AG04449 (cell line): ENCODE data around the gene SARDH.

Experiments
- CTCF ChIA-PET: fragments of 350-600 bp; formaldehyde crosslinking; extraction: SDS; loops from one replicate; lab custom pipeline; 2021; ENCODE audit warnings: antibody characterized with exemption; lab: Yijun Ruan, JAX
- POLR2A ChIA-PET: fragments of 400-600, 350-600 bp; formaldehyde crosslinking; extraction: SDS; loops from one replicate; lab custom pipeline; 2020; ENCODE audit warnings: antibody characterized with exemption, inconsistent platforms; lab: Yijun Ruan, JAX
- DNase-seq: peaks from one replicate; pipeline ENCODE4 v3.0.0-alpha.2; 2010; ENCODE audit warnings: low read depth, low spot score
- H3K4me3 ChIP-seq: 2 replicates; pipeline ENCODE4 v1.5.1; 2011; ENCODE audit warnings: low read depth, mild to moderate bottlenecking, control low read depth, low read length
- CTCF ChIP-seq: IDR thresholded peaks from one replicate; pipeline ENCODE4 v1.5.1; 2011; ENCODE audit warnings: mild to moderate bottlenecking, moderate library complexity, low read length, control low read depth, inconsistent platforms; ENCODE audit not compliant: insufficient read depth; ENCODE audit errors: missing control alignments

Gene SARDH

DNA sequence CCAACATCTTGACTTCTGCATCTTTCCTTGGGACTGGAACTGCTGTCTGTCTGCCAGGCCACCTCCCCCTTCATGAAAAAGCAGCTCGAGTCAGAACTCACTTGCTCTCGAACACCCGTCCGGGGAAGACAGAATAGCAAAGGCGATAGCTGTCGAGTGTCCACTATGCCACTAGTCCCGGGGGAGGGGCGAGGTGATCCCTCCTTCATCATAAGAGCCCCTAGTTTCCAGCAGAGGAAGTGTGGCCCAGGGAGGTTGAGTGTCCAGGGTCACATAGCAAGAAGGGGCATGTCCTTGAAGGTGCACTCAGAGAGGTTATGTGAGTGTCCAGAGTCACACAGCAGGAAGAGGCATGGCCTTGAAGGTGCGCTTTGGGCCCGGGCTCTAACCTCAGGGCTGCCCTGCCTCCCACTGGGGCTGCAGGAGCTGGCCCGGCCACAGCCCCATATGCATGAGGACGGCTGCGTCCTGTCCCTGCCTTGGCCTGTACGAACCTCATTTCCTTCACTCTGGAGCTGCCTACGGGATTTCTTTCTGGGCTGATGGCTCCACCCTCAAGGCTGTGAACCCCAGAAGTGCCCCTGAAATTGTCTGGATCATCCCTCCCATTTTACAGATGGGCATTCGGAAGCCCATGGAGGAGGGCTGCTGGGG, 95.3 kb downstream of the SARDH start:
- DNase-seq: no peak
- ChIA-PET POLR2A (no interaction called here), CTCF (no interaction called here)
- no peak overlapping the region for H3K4me3 ChIP-seq
- no peak for TF ChIP-seq CTCF

GRCh38 chr9:133641861-133642595, 96.1 kb downstream of the SARDH start:
- no peak overlapping the region for H3K4me3 ChIP-seq
- ChIA-PET CTCF (no interaction called here), POLR2A (no interaction called here)
- no peak for TF ChIP-seq CTCF
- no peak for DNase-seq

- POLR2A ChIA-PET: no interaction called here
- no peak overlapping the region for H3K4me3 ChIP-seq
- no peak for DNase-seq
- CTCF ChIA-PET: no interaction called here
- TF ChIP-seq CTCF: no peak
These were observed 96.8 kb downstream of the SARDH start for GRCh38 chr9:133641396-133641655.

DNA sequence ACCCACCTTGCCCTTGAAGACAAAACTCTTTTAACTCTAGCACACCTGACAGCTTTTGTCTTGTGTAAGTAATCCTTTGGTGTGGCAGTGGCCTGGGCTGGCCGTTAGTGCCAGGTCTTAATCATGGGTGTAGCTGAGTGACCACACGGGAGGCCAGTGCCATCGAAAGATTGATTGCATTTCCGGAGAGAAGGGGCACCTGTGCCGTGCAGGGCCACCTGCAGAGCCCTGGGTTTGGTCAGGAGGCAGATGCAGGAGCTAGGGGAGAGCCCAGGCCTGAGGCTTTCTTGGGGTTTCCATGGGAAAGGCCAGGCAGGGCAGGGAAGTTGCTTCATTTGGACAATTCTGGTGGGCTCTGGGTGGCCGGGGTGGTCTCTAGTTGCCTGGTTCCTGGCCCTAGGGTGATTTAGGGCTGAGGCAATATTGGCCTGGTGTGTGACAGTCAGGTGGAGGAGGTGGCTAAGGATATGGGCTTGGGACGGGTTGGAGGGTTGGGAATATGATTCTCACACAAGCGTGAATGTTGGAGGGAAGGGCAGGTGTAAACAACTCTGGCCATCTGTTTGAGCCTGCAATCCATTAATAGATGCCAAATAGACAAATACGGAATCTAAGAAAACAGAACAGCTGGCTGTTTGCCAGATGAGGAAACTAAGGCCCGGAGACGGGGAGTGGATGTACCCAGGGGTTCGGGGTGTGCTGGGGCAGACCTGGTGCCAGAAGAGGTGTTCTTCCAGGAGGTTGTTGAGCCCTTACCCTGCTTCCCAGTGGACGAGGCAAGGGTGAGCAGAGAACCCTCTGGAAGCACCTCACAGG, 97.4 kb downstream of the SARDH start:
- TF ChIP-seq CTCF: no peak
- no peak overlapping the region for H3K4me3 ChIP-seq
- no peak for DNase-seq
- CTCF ChIA-PET: no interaction called here
- POLR2A ChIA-PET: no interaction called here

DNA sequence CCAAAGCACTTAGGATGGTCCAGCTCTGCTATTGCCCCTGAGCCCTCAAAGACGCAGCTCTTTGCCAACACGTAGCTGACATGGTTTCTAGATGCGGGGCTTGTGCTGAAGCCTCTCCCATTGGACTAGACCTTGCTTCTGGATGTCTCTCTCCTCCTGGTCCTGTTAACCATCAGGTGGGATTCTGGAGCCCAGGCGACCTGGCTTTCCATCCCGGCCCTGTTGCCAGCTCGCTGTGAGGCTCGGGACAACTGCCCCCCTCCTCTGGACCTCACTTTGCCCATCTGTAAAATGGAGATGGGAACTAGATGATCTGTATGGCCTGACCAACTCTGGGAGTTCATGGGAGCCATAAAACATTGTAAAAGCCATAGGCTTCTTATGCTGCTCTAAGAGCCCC, 98.0 kb downstream of the SARDH start:
- POLR2A ChIA-PET: no interaction called here
- CTCF ChIA-PET: no interaction called here
- no peak for DNase-seq
- no peak for TF ChIP-seq CTCF
- H3K4me3 ChIP-seq: no peak overlapping the region

- ChIA-PET CTCF (no interaction called here), POLR2A (no interaction called here)
- no peak for TF ChIP-seq CTCF
- DNase-seq: no peak
- H3K4me3 ChIP-seq: no peak overlapping the region
These were observed 98.5 kb downstream of the SARDH start for GRCh38 chr9:133639613-133640012.
